Measurements from ENCODE around the gene EPS8.
A peak's percentile ranks its signal among the peaks of the same experiment; 100 is the strongest.

The EPS8 gene

GRCh38 chr12:15789220-15790171 lies at the start of gene EPS8:
Gene EPS8 (minus strand): TSS chr12:15789388. CDS start chr12:15682951, 106,437 bp downstream.
- DNase-seq (ENCODE audit: low read depth), result no peak

- peak; percentile 88 for DNase-seq (ENCODE audit: low read depth)
Observed at GRCh38 chr12:15837141-15837790, 48.1 kb upstream of the EPS8 start.

- DNase-seq (ENCODE audit: low read depth), result no peak
Observed at GRCh38 chr12:15834575-15834974, 45.4 kb upstream of the EPS8 start.

- no peak for DNase-seq (ENCODE audit: low read depth)
Observed at GRCh38 chr12:15831315-15831978, 42.3 kb upstream of the EPS8 start.

- no peak for DNase-seq (ENCODE audit: low read depth)
Observed at GRCh38 chr12:15830538-15830937, 41.4 kb upstream of the EPS8 start.

- DNase-seq (ENCODE audit: low read depth), result no peak
Observed at GRCh38 chr12:15829949-15830348, 40.8 kb upstream of the EPS8 start.

GRCh38 chr12:15829255-15829654 lies 40.1 kb upstream of the EPS8 start:
- DNase-seq (ENCODE audit: low read depth), result no peak

GRCh38 chr12:15827136-15827535 lies 37.9 kb upstream of the EPS8 start:
- no peak for DNase-seq (ENCODE audit: low read depth)

GRCh38 chr12:15824516-15824915 lies 35.3 kb upstream of the EPS8 start:
- DNase-seq (ENCODE audit: low read depth), result no peak

- DNase-seq (ENCODE audit: low read depth), result no peak
Observed at GRCh38 chr12:15823360-15824128, 34.4 kb upstream of the EPS8 start.

- no peak for DNase-seq (ENCODE audit: low read depth)
Observed at GRCh38 chr12:15819644-15820437, 30.7 kb upstream of the EPS8 start.

- DNase-seq (ENCODE audit: low read depth), result no peak
Observed at GRCh38 chr12:15818418-15818817, 29.2 kb upstream of the EPS8 start.

GRCh38 chr12:15815730-15816129 lies 26.5 kb upstream of the EPS8 start:
- DNase-seq (ENCODE audit: low read depth), result no peak

- DNase-seq (ENCODE audit: low read depth), result no peak
Observed at GRCh38 chr12:15811214-15812127, 22.3 kb upstream of the EPS8 start.

GRCh38 chr12:15808652-15809051 lies 19.5 kb upstream of the EPS8 start:
- no peak for DNase-seq (ENCODE audit: low read depth)

- no peak for DNase-seq (ENCODE audit: low read depth)
Observed at GRCh38 chr12:15808250-15808649, 19.1 kb upstream of the EPS8 start.

GRCh38 chr12:15806826-15807225 lies 17.6 kb upstream of the EPS8 start:
- no peak for DNase-seq (ENCODE audit: low read depth)

- no peak for DNase-seq (ENCODE audit: low read depth)
Observed at GRCh38 chr12:15801770-15802744, 12.9 kb upstream of the EPS8 start.

GRCh38 chr12:15800278-15800677 lies 11.1 kb upstream of the EPS8 start:
- no peak for DNase-seq (ENCODE audit: low read depth)

All from GM04503 (cell line).